Mesenchymal stem cell (in vitro differentiated cells and primary cell): ENCODE results near the gene C20orf141.

Experiments
- DNase-seq: peaks from one replicate; pipeline ENCODE4 v3.0.0-alpha.2; 2013
- H2AFZ ChIP-seq: one replicate; pipeline ENCODE4 v1.6.1; 2013; ENCODE audit warnings: low read depth, mild to moderate bottlenecking, control low read depth, inconsistent platforms, low read length, moderate library complexity
- H2AK5ac ChIP-seq: 2 replicates; pipeline ENCODE4 v1.6.1; 2013; ENCODE audit warnings: low read length, moderate library complexity, mild to moderate bottlenecking, inconsistent platforms; ENCODE audit not compliant: severe bottlenecking
- H2BK120ac ChIP-seq: one replicate; pipeline ENCODE4 v1.6.1; 2013; ENCODE audit warnings: low read depth, mild to moderate bottlenecking, inconsistent platforms, low read length, moderate library complexity
- H2BK12ac ChIP-seq, 2 experiments: one replicate each; pipeline ENCODE4 v1.6.1; 2013; ENCODE audit warnings: inconsistent platforms in 2 of 2, low read length in 2 of 2, mild to moderate bottlenecking in 2 of 2, moderate library complexity in 2 of 2, control low read depth in 1 of 2
- H2BK15ac ChIP-seq: one replicate; pipeline ENCODE4 v1.6.1; 2013; ENCODE audit warnings: mild to moderate bottlenecking, low read depth, inconsistent platforms; ENCODE audit not compliant: poor library complexity, severe bottlenecking
- H2BK5ac ChIP-seq: 2 replicates; pipeline ENCODE4 v1.6.1; 2013; ENCODE audit warnings: low read depth, mild to moderate bottlenecking, low read length, control low read depth, inconsistent platforms; ENCODE audit not compliant: poor library complexity, severe bottlenecking
- H3K14ac ChIP-seq, 2 experiments: one replicate each; pipeline ENCODE4 v1.6.1; 2013; ENCODE audit warnings: inconsistent platforms in 2 of 2, low read length in 2 of 2, control low read depth in 1 of 2, mild to moderate bottlenecking in 1 of 2, moderate library complexity in 1 of 2
- H3K18ac ChIP-seq, 2 experiments: one replicate each; pipeline ENCODE4 v1.6.1; 2013; ENCODE audit warnings: inconsistent platforms in 2 of 2, low read length in 2 of 2, control low read depth in 1 of 2, low read depth in 1 of 2, mild to moderate bottlenecking in 1 of 2
- H3K23ac ChIP-seq, 2 experiments: one replicate each; pipeline ENCODE4 v1.6.1; 2013; ENCODE audit warnings: inconsistent platforms in 2 of 2, low read length in 2 of 2, mild to moderate bottlenecking in 2 of 2, moderate library complexity in 2 of 2, control low read depth in 1 of 2
- H3K27ac ChIP-seq: 2 replicates; pipeline ENCODE4 v1.5.1; 2013; ENCODE audit warnings: mild to moderate bottlenecking, moderate library complexity, low read length, control low read depth, inconsistent platforms; ENCODE audit not compliant: poor library complexity, severe bottlenecking
- H3K27me3 ChIP-seq, 2 experiments: 2 replicates each; pipeline versions ENCODE4 v1.6.1 to v1.7.0; 2013; ENCODE audit warnings: low read length in 2 of 2, mild to moderate bottlenecking in 2 of 2, moderate library complexity in 2 of 2, control low read depth in 1 of 2, inconsistent platforms in 1 of 2; ENCODE audit not compliant: control insufficient read depth in 1 of 2, insufficient read depth in 1 of 2
- H3K36me3 ChIP-seq, 2 experiments: 2 replicates each; pipeline versions ENCODE4 v1.6.1 to v1.7.0; 2013; ENCODE audit warnings: low read length in 2 of 2, control low read depth in 1 of 2, inconsistent platforms in 1 of 2, low read depth in 1 of 2, mild to moderate bottlenecking in 1 of 2; ENCODE audit not compliant: insufficient read depth in 2 of 2, control insufficient read depth in 1 of 2
- H3K4ac ChIP-seq, 2 experiments: one replicate each; pipeline ENCODE4 v1.6.1; 2013; ENCODE audit warnings: inconsistent platforms in 2 of 2, low read length in 2 of 2, mild to moderate bottlenecking in 2 of 2, moderate library complexity in 2 of 2, control low read depth in 1 of 2, low read depth in 1 of 2
- H3K4me1 ChIP-seq: 2 replicates; pipeline ENCODE4 v1.6.1; 2013; ENCODE audit warnings: low read depth, low read length, control low read depth; ENCODE audit not compliant: control insufficient read depth, insufficient read depth
- H3K4me2 ChIP-seq: 2 replicates; pipeline ENCODE4 v1.6.1; 2013; ENCODE audit warnings: low read length, mild to moderate bottlenecking, inconsistent platforms; ENCODE audit not compliant: poor library complexity, severe bottlenecking
- H3K4me3 ChIP-seq, 2 experiments: 2 replicates each; pipeline versions ENCODE4 v1.5.1 to v1.7.0; 2013; ENCODE audit warnings: low read length in 2 of 2, mild to moderate bottlenecking in 2 of 2, control low read depth in 1 of 2, low read depth in 1 of 2; ENCODE audit not compliant: insufficient read depth in 1 of 2
- H3K79me1 ChIP-seq: replicated peaks from 2 replicates; pipeline ENCODE4 v1.6.1; 2013; ENCODE audit warnings: mild to moderate bottlenecking, control low read depth, low read length, inconsistent platforms; ENCODE audit not compliant: poor library complexity, severe bottlenecking
- H3K9ac ChIP-seq: 2 replicates; pipeline ENCODE4 v1.7.0; 2013; ENCODE audit warnings: mild to moderate bottlenecking, low read length, moderate library complexity
- H3K9me3 ChIP-seq: 2 replicates; pipeline ENCODE4 v1.7.0; 2013; ENCODE audit warnings: mild to moderate bottlenecking, low read length; ENCODE audit not compliant: control insufficient read depth
- H4K8ac ChIP-seq: one replicate; pipeline ENCODE4 v1.6.1; 2013; ENCODE audit warnings: inconsistent platforms, mild to moderate bottlenecking, low read length, moderate library complexity
- H4K91ac ChIP-seq: one replicate; pipeline ENCODE4 v1.6.1; 2013; ENCODE audit warnings: mild to moderate bottlenecking, low read length, inconsistent platforms
- WGBS: methylation state at CpG from one replicate; pipeline ENCODE4 v1.1.7; 2013; ENCODE audit warnings: mixed read lengths; 5-methylcytosine and 5-hydroxymethylcytosine counted together

Gene C20orf141

DNA sequence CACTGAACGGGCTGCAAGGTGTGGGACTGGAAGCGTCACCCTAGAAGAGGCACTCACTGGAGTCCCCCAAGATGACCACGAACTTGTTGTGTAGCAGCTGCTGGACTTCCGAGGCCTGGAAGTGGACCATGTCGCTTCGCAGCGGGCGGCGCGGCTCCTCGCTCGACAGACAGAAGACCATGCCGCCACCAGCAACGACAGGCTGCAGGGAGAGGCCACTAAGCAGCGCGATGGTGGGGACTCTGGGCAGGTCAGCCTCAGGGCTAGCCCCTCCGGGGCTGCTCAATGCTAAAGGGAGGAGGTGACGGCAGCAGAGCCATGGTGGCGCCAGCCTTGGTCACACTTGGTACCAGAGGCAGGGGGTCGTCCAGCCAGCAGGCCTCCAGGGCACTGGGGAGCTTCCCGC, 24.9 kb downstream of the C20orf141 start:
- Histone ChIP-seq H2BK5ac (no peak overlapping the region), H2AK5ac (peak overlapping the region; percentile 40), H3K27ac (no peak overlapping the region), H3K4ac (peak overlapping the region; percentile 94 to 100), H3K36me3 (peaks cover 34 to 56% of the 10 kb centered on the region in 2 experiments), H2BK12ac (peak overlapping the region in 1 of 2 experiments; percentile 16), H3K4me3 (peak overlapping the region; percentile 88 to 92), H3K14ac (peak overlapping the region in 1 of 2 experiments; percentile 63), H4K8ac (peak overlapping the region; percentile 100), H3K9ac (peak overlapping the region; percentile 92), H3K4me2 (peak overlapping the region; percentile 62), H2AFZ (peak overlapping the region; percentile 99), H3K9me3 (no peaks in the 10 kb centered on the region), H3K27me3 (no peaks in the 10 kb centered on the region), H4K91ac (peak overlapping the region; percentile 99), H3K23ac (no peak overlapping the region), H3K79me1 (peaks cover 39% of the 10 kb centered on the region), H2BK120ac (no peak overlapping the region), H2BK15ac (no peak overlapping the region), H3K4me1 (peaks cover 15% of the 10 kb centered on the region), H3K18ac (peak overlapping the region; percentile 95 to 100)
- DNase-seq: no peak
- WGBS: 88% methylated on average over 20 of the region's 21 CpGs

DNA sequence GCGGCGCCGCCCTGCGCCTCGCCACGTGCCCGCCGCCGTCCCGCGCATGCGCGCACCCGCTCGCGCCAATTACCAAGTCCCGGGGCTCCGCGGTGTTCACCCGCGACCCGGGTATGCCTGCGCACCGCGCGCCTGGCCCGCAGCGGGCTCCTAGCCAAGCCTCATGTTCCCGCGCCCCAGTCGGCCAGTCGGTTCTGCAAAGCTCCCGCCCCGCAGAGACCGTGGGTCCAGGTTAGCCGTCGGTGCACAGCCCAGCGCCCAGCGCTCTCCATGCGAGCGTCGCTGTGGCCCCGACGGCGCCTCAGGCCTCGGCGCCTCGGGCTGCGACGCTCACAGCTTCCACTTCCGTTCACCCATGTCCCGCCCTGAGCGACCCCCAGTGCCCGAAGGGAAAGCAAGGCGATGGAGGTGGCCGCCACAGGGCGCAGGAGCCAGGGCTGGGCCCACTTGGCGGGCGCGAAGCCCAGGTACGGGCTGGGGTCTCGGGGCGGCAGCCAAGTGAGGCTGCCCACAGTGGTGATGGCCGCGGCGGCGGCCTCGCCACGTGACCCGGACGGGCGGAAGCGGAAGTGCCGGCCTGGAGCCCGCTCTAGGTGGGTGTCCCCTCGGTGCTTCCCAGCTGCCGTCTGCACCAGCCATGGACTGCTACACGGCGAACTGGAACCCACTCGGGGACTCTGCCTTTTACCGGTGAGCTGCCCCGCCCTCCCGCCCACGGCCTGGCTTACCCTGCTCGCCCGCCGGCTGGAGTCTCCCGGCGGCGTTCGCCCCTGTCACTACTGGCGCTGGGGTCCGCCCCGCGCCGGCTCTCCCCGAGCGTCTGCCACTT, 25.6 kb downstream of the C20orf141 start, which contains the start of the genes PCED1A and VPS16:
PCED1A (minus strand) TSS at position 518 of the 829 bp plus-strand sequence. CDS start 743 bp downstream, outside the sequence.
VPS16 (plus strand) TSS at position 608 of the 829 bp plus-strand sequence; CDS start at position 638, 30 bp downstream.
- WGBS: 10% methylated on average over 86 of the region's 98 CpGs
- H3K79me1 ChIP-seq: peaks cover 39% of the 10 kb centered on the region

DNA sequence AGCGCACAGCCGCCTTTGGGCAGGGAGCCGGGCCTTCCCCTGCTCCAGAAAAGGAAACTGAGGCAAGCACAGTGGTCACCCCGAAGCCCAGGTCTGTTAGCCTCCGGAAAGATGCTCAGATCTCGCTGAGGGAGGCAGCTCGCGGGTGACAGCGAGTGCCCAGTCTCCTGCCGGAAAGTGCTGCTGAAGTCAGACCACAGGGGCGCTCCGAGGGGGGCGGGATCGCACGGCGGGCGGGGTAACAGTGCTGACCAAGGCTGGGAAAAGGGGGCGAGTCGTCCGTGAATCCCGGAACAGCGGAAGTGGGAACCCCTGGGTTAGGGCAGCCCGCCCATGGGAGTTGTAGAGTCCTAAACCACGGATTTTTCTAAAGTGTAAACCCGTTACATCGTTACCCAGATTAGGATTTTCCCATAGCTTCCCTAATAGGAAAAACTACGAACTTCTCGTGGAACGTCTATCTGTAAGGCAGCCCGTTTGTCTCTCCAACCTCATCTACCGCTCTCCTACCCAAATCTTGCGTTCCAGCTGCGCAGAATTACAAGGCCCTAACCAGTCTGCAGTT, 26.3 kb downstream of the C20orf141 start:
- Histone ChIP-seq H2BK15ac (no peak overlapping the region), H3K9ac (peak overlapping the region; percentile 92), H2AFZ (peak overlapping the region; percentile 75), H3K27me3 (no peaks in the 10 kb centered on the region), H3K4me2 (peak overlapping the region; percentile 61), H2BK120ac (peak overlapping the region; percentile 69), H3K36me3 (peaks cover 25 to 47% of the 10 kb centered on the region in 2 experiments), H3K4me1 (peaks cover 15% of the 10 kb centered on the region), H3K4me3 (peak overlapping the region; percentile 88 to 92), H3K18ac (peak overlapping the region; percentile 79 to 91), H2AK5ac (peak overlapping the region; percentile 65), H3K27ac (peak overlapping the region; percentile 66), H2BK5ac (peak overlapping the region; percentile 68), H4K8ac (peak overlapping the region; percentile 59), H3K4ac (peak overlapping the region in 1 of 2 experiments; percentile 78), H3K9me3 (no peaks in the 10 kb centered on the region), H4K91ac (no peak overlapping the region), H3K23ac (no peak overlapping the region), H2BK12ac (peak overlapping the region in 1 of 2 experiments; percentile 15), H3K79me1 (peaks cover 40% of the 10 kb centered on the region), H3K14ac (peak overlapping the region in 1 of 2 experiments; percentile 48)
- 3% methylated on average over 33 of the region's 33 CpGs for WGBS
- peak; percentile 91 for DNase-seq

More for the DNA sequence above, 25.6 kb downstream of the C20orf141 start, which contains the start of the genes PCED1A and VPS16:
- peak within 1 kb of the TSS; percentile 81 for H2BK5ac ChIP-seq
- H3K18ac ChIP-seq: peak within 1 kb of the TSS; percentile 95 to 100
- H3K9ac ChIP-seq: peak within 1 kb of the TSS; percentile 92
- peak; percentile 88 for DNase-seq
- H2AFZ ChIP-seq: peak within 1 kb of the TSS; percentile 99
- peak within 1 kb of the TSS; percentile 99 for H4K91ac ChIP-seq
- H3K14ac ChIP-seq: peak within 1 kb of the TSS in 1 of 2 experiments; percentile 63
- peaks cover 15% of the 10 kb centered on the region for H3K4me1 ChIP-seq
- no peaks in the 10 kb centered on the region for H3K27me3 ChIP-seq
- peaks cover 32 to 53% of the 10 kb centered on the region in 2 experiments for H3K36me3 ChIP-seq
- H3K4ac ChIP-seq: peak within 1 kb of the TSS; percentile 94 to 100
- peak within 1 kb of the TSS; percentile 93 for H2BK15ac ChIP-seq
- H3K23ac ChIP-seq: no peak within 1 kb of the TSS
- H4K8ac ChIP-seq: peak within 1 kb of the TSS; percentile 100
- H3K4me2 ChIP-seq: peak within 1 kb of the TSS; percentile 62
- H3K27ac ChIP-seq: peak within 1 kb of the TSS; percentile 66
- peak within 1 kb of the TSS; percentile 65 for H2AK5ac ChIP-seq
- H2BK12ac ChIP-seq: peak within 1 kb of the TSS; percentile 16 to 63
- peak within 1 kb of the TSS; percentile 86 for H2BK120ac ChIP-seq
- H3K9me3 ChIP-seq: no peaks in the 10 kb centered on the region
- peak within 1 kb of the TSS; percentile 88 to 92 for H3K4me3 ChIP-seq

DNA sequence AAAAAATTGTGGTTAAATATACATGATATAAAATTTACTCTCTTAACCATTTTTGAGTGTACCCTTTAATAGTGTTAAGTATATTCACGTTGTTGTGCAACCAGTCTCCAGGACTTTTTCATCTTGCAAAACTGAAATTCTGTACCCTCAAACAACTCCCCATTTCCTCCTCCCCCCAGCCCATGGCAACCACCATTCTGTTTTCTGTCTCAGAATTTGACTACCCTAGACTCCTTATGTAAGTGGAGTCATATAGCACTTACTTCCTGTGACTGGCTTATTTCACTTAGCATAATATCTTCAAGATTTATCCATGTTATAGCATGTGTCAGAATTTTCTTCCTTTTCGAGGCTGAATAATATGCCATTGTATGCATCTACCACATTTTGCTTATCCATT, 30.8 kb downstream of the C20orf141 start:
- Histone ChIP-seq H3K23ac (no peak overlapping the region), H3K4me3 (no peak overlapping the region), H4K8ac (no peak overlapping the region), H2BK120ac (no peak overlapping the region), H3K9ac (no peak overlapping the region), H3K18ac (no peak overlapping the region), H4K91ac (no peak overlapping the region), H3K79me1 (peaks cover 31% of the 10 kb centered on the region), H2AFZ (no peak overlapping the region), H2BK12ac (no peak overlapping the region), H2AK5ac (no peak overlapping the region), H3K4ac (no peak overlapping the region), H2BK5ac (no peak overlapping the region), H3K36me3 (peaks cover 7 to 29% of the 10 kb centered on the region in 2 experiments), H3K27me3 (no peaks in the 10 kb centered on the region), H3K27ac (no peak overlapping the region), H2BK15ac (no peak overlapping the region), H3K4me2 (no peak overlapping the region), H3K9me3 (no peaks in the 10 kb centered on the region), H3K4me1 (peaks cover 6% of the 10 kb centered on the region), H3K14ac (no peak overlapping the region)
- DNase-seq: no peak
- WGBS: 94% methylated on average over 2 of the region's 2 CpGs
